GM19240 (cell line): ENCODE measurements around the gene TMEM150B.

Experiments used
- DNase-seq: peaks from one replicate; pipeline ENCODE4 v3.0.0; 2011; ENCODE audit warnings: low spot score; ENCODE audit not compliant: insufficient read length

TMEM150B gene

DNA sequence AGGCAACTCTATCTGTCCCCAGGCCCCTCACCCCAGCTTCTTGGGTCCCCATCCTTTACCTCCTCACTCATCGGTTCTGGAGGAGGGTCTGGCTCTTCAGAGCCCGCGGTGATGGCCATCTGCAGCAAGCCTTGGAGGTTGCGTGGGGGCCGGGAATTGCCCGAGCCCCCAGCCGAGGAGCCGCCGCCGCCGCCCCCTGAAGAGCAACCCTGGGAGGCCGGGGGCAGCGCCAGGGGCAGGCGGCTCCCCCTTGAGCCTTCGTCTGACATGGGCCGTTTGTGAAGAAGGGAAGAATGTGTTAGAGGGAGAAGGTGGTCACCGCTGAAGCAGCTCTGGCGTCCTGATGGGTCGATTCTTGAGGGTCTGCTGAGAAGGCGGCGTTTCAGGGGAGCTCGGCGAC is 45.8 kb downstream of the TMEM150B start:
- no peak for DNase-seq

DNA sequence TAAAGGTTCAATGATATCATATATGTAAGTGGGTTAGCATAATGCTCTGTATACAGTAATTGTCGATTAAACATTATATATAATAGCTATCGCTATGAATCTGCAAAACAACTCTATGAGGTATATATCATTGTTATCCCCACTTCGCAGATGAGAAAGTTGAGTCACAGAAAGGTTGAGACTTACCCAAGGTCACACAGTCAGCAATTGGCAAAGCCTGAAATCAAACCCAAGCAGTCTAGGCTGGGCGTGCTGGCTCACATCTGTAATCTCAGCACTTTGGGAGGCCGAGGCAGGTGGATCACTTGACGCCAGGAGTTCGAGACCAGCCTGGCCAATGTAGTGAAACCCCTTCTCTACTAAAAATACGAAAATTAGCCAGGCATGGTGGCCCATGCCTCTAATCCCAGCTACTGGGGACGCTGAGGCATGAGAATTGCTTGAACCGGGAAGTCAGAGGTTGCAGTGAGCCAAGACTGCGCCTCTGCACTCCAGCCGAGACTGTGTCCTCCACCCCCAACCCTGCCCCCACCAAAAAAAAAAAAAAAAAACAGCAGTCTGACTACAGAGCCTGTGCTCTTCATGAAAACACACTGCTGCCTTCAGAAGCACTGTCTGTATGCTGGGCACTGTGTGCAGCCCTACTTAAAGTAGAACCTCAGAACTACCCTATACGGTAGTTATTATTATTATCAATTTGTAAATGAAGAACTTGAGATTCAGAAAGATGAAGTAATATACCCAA is 46.6 kb downstream of the TMEM150B start:
- no peak for DNase-seq

DNA sequence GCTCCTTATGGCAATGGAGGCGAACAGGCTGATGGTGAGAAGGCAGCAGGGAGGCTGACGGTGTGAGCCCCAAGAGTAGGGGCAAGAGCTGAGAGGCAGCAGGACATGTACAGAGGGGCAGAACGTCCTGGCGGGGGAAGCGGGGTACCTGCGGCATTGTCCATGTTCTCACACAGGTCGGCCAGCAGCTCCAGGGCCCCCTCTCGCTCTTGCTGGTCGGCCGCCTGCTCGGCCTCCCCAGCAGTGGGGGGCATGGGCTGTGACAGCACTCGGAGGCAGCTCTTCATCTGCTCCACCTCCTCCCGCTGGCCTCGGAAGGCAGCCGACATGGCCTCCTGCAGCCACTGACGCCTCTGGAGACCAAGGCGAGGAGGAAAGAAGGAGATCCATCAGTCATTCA is 47.6 kb downstream of the TMEM150B start:
- DNase-seq: no peak

DNA sequence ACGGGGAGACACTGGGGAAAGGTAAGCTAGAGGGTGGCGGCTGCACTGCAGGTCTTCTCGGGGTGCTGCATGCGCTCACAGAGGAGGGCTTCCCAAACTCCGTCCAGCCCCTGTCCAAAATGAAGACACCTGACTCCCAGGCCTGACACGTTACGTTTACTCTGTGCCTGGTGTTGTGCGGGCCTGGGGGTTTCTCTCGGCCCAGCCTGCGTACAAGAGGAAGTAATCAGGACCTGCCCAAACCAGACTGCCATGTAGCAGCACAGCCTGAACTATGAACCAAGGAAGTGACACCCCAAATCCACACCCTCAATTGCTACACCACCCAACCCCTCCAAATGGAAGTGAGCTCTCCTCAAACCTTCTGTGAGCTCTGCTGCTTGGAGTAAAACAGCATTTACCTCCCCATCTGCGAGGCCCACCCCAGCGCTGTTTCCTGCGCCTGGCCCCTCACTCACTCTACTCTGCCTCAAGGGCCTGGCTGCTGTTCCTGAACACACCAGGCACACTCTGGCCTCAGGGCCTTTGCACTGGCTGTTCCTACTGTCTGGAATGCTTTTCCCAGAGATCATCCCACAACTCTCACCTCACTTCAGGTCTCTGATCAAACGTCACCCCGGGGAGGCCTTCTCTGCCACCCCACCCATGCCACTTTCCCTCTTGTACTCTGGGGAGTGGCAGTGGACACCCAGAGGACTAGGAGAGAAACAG is 48.3 kb downstream of the TMEM150B start:
- no peak for DNase-seq

DNA sequence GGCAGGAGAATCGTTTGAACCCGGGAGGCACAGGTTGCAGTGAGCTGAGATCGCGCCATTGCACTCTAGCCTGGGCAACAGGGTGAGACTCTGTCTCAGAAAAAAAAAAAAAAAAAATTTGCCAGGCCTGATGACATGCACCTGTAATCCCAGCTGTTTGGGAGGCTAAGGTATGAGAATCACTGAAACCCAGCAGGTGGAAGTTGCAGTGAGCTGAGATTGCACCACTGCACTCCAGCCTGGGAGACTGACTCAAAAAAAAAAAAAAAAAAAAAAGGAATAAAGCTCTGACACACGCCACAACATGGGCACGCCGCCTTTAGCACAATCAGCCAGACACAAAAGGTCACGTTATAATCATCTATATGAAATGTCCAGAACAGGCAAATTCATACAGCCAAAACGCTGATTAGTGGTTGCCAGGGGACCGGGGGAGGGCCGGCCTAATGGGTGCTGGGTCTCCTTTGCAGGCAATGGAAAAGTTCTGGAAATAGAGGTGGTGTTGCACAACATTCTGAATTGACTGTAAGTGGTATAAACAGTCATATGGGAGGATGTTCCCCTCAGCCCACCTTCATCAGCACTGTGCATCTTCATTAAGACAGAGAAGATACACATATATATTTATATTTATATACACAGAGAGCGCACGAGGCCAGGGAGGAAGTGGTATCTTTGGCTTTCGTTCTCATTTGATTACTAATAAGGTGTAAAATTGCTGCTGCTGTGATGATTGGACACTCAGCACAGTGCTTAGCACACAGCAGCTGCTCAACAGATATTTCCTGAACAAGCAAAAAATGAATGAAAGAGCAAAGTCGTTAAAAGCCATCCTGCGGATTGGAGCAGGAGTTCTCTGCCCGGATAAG is 49.1 kb downstream of the TMEM150B start:
- no peak for DNase-seq

DNA sequence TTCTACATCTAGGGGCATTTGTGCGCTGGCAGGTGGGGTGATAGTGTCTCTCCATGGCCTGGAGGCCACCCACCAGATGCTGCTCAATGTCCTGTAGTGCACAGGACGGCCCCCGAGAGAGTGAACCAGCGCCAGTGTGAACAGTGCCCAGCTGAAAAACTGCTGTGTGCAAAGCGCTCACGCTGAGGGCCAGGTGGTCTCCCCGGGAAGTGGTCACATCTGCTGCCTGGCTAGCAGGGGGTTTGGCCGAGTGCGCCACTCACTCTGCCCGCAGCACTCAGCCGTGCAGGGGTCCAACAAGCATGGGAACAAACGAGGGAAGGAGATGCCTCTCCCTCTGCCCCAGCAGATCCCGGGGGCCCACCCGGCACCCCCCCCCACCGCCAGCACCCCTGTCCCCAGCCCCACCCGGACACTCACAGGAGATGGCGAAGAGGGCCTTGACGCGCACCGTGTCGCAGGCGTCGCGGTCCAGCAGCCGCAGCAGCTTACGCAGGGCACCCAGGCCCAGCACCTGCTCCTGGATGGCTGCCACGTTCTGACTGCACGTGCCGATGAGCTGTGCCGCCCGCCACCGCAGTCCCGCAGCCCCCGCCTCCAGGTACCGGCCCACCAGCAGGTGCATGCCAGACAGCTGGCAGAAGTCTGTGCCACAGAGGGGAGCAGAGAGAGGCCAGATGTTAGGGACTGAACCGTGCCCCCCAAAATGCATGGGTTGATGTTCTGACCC is 51.0 kb downstream of the TMEM150B start:
- no peak for DNase-seq

DNA sequence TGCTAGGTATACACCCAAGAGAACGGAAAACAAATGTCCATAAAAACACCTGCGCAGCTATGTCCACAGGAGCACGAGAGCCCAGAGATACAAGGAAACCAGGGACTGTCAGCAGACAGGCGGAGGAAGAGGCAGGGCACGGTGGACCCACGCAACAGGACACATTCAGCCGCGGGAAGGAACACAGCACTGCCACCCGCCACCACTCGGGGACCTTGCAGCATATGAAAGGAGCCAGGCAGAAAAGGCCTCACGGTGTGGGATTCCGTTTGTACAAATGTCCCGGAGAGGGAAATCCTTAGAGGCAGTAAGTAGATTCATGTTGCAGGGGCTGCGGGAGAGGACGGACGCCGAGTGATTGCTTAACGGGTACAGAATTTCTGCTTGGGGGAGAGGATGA is 53.0 kb downstream of the TMEM150B start:
- no peak for DNase-seq

DNA sequence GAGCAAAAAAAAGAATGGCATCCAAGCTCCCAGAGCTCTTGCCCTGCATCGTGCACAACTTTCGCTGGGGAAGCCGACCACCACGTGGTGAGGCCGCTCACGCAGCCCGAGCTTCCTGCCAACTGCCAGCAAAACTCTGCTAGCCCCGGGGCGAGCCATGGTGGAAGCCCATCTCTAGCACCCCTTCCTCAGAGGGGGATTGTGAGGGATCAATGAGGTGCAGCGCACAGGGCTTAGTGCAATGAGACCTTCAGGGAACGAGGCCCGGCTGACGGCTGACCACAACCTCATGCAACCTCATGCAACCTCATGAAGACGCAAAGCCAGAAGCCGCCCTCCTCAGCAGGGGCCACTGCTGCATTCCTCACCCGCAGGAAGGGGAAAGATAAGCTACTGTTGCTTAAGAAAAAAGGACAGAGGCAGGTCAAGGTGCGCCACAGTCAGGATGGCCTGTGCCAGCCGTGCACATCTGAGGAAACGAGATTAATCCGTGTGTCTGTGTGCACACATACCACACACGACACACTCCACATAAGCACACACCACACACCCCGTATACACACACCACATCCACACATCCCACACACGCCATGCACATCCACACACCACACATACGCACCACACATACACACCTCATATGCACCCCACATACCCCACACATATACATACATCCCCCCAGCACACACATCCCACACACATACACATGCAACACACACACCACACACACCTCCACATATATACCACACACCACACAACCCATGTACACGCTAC is 54.8 kb downstream of the TMEM150B start:
- DNase-seq: no peak

DNA sequence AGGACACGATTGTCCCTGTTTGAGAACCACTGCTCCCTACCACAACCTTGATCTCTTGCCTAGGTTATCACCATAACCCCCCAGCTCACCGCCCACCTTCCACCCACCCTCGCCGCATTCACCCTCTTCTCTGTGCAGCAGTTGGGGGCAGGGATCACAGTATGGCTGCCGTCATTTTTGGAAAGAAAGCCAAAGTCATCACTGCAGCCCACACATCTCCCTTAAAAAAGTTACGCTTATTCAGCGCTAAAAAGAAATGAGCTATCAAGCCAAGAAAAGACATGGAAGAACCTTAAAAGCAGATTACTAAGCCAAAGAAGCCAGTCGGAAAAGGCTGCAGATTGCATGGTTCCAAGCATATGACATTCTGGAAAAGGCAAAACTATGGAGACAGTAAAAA is 55.8 kb downstream of the TMEM150B start:
- DNase-seq: no peak

DNA sequence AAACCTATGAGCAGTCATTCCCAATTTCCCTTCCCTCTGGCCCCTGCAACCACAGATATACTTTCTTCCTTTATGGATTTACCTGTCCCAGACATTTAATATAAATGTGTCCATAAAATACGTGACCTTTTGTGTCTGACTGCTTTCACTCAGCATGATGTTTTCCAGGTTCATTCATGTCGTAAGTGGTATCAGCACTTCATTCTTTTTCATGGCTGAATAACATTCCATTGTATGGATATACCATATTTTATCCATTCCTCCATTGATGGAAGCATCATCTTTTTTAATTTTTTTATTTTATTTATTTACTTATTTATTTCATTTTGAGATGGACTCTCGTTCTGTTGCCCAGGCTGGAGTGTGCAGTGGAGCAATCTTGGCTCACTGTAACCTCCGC is 58.3 kb downstream of the TMEM150B start:
- no peak for DNase-seq

DNA sequence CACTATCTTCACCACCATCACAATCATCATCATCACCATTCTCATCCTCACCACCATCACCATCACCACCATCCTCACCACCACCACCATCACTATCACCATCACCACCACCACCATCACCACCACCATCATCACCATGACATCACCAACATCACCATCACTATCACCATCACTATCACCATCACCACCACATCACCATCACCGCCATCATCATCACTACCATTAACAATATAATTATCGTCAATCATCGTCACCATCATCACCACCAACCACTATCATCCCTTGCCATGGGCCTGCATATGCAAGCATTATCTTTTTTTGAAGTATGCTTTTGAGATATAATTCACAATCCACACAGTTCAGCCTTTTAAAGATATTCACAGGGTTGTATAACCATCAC is 58.7 kb downstream of the TMEM150B start:
- DNase-seq: no peak

DNA sequence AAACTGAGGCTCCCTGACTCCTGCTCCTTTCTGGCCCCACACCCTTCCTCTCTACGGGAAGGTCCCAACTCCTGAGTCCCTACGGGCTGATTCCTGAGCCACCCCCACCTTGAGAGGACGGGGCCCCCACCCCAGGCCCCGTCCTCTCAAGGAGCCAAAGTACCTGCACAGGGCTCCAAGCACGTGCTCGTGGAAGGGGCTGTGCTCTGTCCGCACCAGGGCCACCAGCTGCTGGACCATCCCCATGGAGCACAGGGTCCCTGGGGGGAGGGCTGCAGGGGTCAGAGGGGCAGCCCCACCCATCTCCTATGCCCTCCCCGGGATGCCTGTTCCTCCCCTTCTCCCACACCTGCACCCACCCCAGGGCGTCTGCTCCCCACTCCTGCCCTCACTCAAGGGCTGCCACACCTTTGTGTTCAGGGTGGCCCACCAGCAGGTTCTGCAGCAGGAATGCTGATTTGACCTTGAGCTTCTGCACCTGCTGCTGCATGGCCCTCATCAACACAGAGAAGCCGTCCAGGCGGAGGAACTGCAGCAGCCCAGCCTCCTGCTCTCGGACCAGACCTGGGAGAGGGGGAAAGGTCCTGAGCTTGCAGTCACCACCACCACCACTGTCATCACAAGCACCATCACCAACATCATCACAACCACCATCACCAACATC is 59.3 kb downstream of the TMEM150B start:
- no peak for DNase-seq

DNA sequence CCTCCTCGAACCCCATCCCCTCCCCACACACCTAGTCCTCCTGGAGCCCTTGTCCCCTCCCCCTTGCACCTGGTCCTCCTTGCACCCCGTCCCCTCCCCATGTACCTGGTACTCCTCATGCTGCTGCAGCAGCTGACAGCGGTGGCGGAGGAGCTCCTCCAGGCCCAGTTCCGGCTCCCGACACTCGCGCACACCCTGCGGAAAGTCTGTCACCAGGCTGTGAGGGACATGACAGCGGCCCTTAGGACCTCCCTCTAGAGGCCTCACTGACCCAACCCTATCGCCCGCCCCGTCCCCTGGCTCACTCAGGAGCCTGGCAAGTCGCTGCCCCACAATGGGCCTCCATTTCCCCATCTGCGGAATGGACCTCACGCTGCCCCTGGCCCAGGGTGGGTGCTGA is 60.0 kb downstream of the TMEM150B start:
- no peak for DNase-seq

DNA sequence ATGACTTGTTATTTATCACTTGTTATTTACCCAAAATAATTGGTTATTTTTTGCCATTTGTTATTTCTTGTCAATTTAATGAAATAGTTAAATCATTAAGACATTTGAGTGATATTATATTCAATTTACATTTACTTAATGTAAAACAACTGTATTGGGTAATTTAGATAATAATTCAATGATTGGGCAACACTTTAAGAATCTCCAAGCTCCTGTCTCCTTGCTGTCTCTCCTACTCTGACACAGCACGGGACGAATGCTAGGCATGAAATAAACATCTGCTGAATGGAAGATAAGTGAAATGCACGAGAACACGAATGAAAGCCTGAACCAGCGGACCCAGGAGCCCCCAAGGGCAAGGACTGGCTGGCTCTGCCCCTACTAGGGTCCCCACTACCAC is 60.6 kb downstream of the TMEM150B start:
- DNase-seq: no peak
